Measurements from ENCODE around the gene OSBPL10. TPM values are rescaled to one million over a fixed set of nuclear protein-coding genes. Genes with fewer than 3 reads are reported as not detected.

The OSBPL10 gene
- total RNA-seq, 2 donors from 2014 or later = 82.8 to 127 TPM

- no peaks in the 10 kb centered on the region for H3K9me3 ChIP-seq
- intact Hi-C loops (cut with DNase I) = no loop called here
- 96% methylated on average over 3 of the region's 3 CpGs for WGBS
- H3K4me1 ChIP-seq (replicated peaks) = no peaks in the 10 kb centered on the region
- no peak overlapping the region for H3K27ac ChIP-seq
- no peak overlapping the region for H3K4me3 ChIP-seq
- H3K36me3 ChIP-seq = no peaks in the 10 kb centered on the region
- TF ChIP-seq CTCF (IDR thresholded peaks at IDR 0.05) = no peak
- TF ChIP-seq POLR2AphosphoS5 (IDR thresholded peaks at IDR 0.05) = no peak
- TF ChIP-seq POLR2A (IDR thresholded peaks at IDR 0.05) = no peak
- no peaks in the 10 kb centered on the region for H3K27me3 ChIP-seq (replicated peaks; ENCODE audit: insufficient read depth)
- no peak for DNase-seq (ENCODE audit: low spot score)
Measured at GRCh38 chr3:31971607-31972006, 9.5 kb downstream of the OSBPL10 start.

GRCh38 chr3:31968927-31969418 lies 12.1 kb downstream of the OSBPL10 start:
- DNase-seq (ENCODE audit: low spot score) = peak; percentile 45
- TF ChIP-seq CTCF (IDR thresholded peaks at IDR 0.05) = no peak
- no peak for TF ChIP-seq POLR2A (IDR thresholded peaks at IDR 0.05)
- no peak for TF ChIP-seq POLR2AphosphoS5 (IDR thresholded peaks at IDR 0.05)
- peak overlapping the region; percentile 5 to 6 for H3K27ac ChIP-seq

DNA sequence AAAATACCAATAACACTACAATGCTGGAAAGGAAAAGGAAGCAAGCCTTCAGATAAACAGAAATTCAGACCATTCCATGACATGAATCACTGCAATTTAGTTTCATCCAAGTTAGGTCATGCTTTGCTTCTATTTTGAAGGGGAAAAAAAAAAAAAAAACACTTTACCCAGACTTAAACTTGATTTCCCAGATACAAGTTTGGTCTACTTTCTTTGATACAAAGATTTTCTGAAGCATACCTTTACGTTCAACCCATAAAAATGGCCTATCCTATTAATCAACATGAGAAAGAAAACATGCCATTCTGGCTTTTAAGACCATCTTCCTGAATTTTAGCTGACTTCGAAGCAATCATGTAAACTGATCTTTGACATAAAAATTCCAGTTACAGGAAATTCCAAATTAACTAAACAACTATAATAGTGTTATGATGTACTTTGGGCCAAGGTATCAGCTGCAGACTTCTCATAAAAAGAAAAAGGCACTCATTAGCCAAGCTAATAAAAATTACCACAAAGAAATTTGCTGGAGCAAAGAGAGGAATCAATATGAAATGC lies 12.6 kb downstream of the OSBPL10 start:
- TF ChIP-seq POLR2AphosphoS5 (IDR thresholded peaks at IDR 0.05) = peak; percentile 20
- TF ChIP-seq POLR2A (IDR thresholded peaks at IDR 0.05) = no peak
- Histone ChIP-seq H3K36me3 (no peaks in the 10 kb centered on the region), H3K27ac (peak overlapping the region; percentile 6 to 12), H3K4me3 (no peak overlapping the region), H3K4me1 (replicated peaks) (no peaks in the 10 kb centered on the region), H3K9me3 (no peaks in the 10 kb centered on the region), H3K27me3 (replicated peaks; ENCODE audit: insufficient read depth) (no peaks in the 10 kb centered on the region)
- 10% methylated on average over 2 of the region's 2 CpGs for whole genome bisulfite sequencing
- DNase-seq (ENCODE audit: low spot score) = no peak
- intact Hi-C loops (cut with DNase I) = loop anchor here (10.0 kb wide), 1 partner anchor 434 kb away; the partner anchor contains the start of gene STT3B

More at GRCh38 chr3:31968927-31969418, 12.1 kb downstream of the OSBPL10 start:
- 22% methylated on average over 6 of the region's 6 CpGs for WGBS
- Histone ChIP-seq H3K4me1 (replicated peaks) (no peaks in the 10 kb centered on the region), H3K36me3 (no peaks in the 10 kb centered on the region), H3K27me3 (replicated peaks; ENCODE audit: insufficient read depth) (no peaks in the 10 kb centered on the region), H3K4me3 (no peak overlapping the region), H3K9me3 (no peaks in the 10 kb centered on the region)
- intact Hi-C loops (cut with DNase I) = loop anchor here (10.0 kb wide), 1 partner anchor 434 kb away; the partner anchor contains the start of gene STT3B

- no peak overlapping the region for H3K4me3 ChIP-seq
- H3K4me1 ChIP-seq (replicated peaks) = no peaks in the 10 kb centered on the region
- no peak for TF ChIP-seq POLR2A (IDR thresholded peaks at IDR 0.05)
- TF ChIP-seq CTCF (IDR thresholded peaks at IDR 0.05) = no peak
- no peak for TF ChIP-seq POLR2AphosphoS5 (IDR thresholded peaks at IDR 0.05)
- H3K9me3 ChIP-seq = no peaks in the 10 kb centered on the region
- 56% methylated on average over 2 of the region's 2 CpGs for WGBS
- H3K36me3 ChIP-seq = no peaks in the 10 kb centered on the region
- intact Hi-C loops (cut with DNase I) = loop anchor here (10.0 kb wide), 1 partner anchor 433 kb away; the partner anchor contains the start of gene STT3B
- DNase-seq (ENCODE audit: low spot score) = no peak
- no peaks in the 10 kb centered on the region for H3K27me3 ChIP-seq (replicated peaks; ENCODE audit: insufficient read depth)
- peak overlapping the region in 1 of 2 donors; percentile 29 for H3K27ac ChIP-seq
Measured at GRCh38 chr3:31967592-31967991, 13.5 kb downstream of the OSBPL10 start.

DNA sequence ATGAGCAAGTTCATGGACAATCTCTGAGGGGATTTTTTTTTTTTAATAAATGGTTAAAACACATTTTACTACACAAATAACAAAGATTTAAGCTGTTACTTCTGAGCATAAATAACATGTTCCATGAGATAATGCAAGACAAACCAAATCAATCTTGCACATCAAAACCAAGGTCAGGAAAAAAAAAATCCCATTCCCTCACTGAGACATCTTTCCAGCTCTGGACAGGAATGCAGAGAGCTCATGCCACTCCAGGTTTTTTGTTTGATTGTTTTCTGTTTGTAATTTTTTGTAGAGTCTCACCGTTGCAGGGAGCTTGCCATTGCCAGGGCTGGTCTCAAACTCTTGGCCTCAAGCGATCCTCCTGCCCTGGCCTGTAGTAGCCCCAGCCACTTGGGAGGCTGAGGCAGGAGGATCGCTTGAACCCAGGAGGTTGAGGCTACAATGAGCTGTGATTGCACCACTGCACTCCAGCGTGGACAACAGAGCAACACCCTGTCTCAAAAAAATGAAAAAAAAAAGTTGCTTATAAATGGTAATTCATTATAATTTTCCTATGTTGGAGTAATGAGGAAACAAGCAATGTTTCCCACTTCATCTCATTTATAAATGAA lies 14.0 kb downstream of the OSBPL10 start:
- 64% methylated on average over 4 of the region's 4 CpGs for WGBS
- no peaks in the 10 kb centered on the region for H3K4me1 ChIP-seq (replicated peaks)
- intact Hi-C loops (cut with DNase I) = loop anchor here (10.0 kb wide), 1 partner anchor 432 kb away; the partner anchor contains the start of gene STT3B
- no peaks in the 10 kb centered on the region for H3K9me3 ChIP-seq
- H3K27me3 ChIP-seq (replicated peaks; ENCODE audit: insufficient read depth) = no peaks in the 10 kb centered on the region
- TF ChIP-seq POLR2AphosphoS5 (IDR thresholded peaks at IDR 0.05) (no peak), CTCF (IDR thresholded peaks at IDR 0.05) (no peak), POLR2A (IDR thresholded peaks at IDR 0.05) (no peak)
- no peak overlapping the region for H3K4me3 ChIP-seq
- no peaks in the 10 kb centered on the region for H3K36me3 ChIP-seq
- DNase-seq (ENCODE audit: low spot score) = no peak
- H3K27ac ChIP-seq = peak overlapping the region in 1 of 2 donors; percentile 29

Measured in prostate gland (tissue), 2 donors.